GM18505 (cell line): Measurements from ENCODE around the gene SH3RF3.

Experiments
- ATAC-seq: cut with Tn5 transposase; IDR thresholded peaks from one replicate; pipeline ENCODE4 v1.9.1; 2021; ENCODE audit not compliant: unreplicated experiment
- POLR2A ChIP-seq: IDR thresholded peaks from 4 replicates; pipeline ENCODE4 v1.6.1; 2011; ENCODE audit warnings: borderline replicate concordance; ENCODE audit not compliant: insufficient read depth, insufficient read length; ENCODE audit errors: extremely low read depth

Gene SH3RF3

DNA sequence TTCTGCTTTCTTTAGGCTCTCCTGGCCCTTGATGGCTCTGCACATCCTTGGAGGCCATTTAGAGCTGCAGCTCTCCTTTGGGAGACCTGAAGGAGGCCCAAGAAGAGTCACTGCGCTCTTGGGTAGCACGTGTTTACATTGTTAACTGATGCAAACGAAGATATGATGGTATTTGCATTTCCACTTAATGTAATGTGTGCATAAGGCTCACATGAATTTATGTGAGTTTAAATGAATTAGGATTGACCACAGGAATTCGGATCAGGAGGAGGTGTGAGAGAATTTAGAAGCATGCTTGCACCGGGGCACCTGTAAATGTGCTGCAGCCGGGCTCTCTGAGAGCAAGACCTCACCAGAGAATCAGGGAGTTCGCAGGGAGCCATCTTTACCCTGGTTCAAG lies 7.5 kb downstream of the SH3RF3 start:
- no peak for TF ChIP-seq POLR2A
- no peak for ATAC-seq

DNA sequence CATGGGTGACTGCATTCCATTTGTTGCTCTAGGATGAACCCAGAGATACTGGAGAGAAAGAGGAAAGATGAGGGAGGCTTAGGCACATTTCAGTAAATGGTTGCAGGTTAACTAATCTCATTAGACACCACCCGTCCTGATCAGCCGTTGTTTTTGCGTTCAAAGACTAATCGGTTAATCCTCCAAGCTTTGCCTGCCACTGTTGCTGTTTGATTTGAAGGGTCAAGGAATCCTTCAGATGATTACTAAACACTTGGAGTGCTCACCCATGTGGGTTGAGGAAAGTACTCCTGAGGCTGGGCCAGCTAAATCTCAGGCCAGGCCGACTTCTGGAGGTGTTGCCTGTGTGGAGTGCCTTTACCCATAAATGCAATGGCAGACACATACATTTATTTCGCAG lies 8.6 kb downstream of the SH3RF3 start:
- no peak for ATAC-seq
- no peak for TF ChIP-seq POLR2A

GRCh38 chr2:109138449-109138848 lies 9.4 kb downstream of the SH3RF3 start:
- peak; percentile 46 for ATAC-seq
- no peak for TF ChIP-seq POLR2A

DNA sequence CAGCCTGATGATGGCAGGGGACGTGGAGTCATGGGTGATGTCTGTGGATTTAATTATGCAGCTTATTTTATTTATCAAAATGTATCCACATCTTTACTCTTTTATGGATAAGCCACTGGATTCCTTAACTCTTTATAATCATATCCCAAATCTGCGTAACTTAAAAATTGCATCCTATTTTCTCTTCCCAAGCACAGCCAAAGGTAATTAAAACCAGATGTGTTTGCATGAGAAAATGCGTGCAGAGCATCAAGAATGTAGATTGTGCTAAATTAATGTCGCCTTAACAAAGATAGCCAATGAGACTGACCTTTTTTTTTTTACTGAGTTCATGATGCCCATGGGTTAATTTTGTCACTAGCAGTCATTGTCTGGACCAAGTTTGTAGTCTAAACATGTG lies 10.0 kb downstream of the SH3RF3 start:
- no peak for ATAC-seq
- no peak for TF ChIP-seq POLR2A

- ATAC-seq = no peak
- TF ChIP-seq POLR2A = no peak
Measured at GRCh38 chr2:109139865-109140396, 10.9 kb downstream of the SH3RF3 start.

DNA sequence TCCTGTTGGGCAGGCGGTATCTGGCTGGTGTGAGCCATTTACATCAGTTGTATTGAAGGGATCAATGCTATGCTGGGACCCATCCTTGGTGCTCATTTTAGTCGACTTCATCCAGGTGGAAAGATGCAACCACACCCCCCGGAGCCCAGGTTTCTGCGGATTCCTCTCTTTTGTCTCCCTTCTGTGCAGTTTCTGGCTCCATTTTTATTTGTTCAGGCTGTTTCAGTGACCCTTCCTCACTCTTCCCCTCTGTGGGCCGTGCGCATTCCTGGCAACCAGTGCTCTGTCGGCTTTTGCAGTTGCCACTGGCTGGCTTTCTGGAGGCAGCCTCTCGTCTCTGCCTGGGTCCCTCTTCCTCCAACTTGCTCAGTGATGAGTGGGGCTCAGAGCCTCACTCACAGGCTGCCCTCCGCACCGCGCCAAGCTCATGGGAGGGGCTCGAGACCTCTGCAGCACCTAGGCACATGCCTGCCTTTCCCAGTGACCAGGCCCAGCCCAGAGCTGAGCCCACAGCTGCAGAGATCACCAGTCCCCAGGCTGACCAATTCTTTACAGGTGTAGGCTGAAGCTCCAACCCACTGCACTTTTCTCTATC lies 12.1 kb downstream of the SH3RF3 start:
- ATAC-seq = no peak

GRCh38 chr2:109141727-109142283 lies 12.8 kb downstream of the SH3RF3 start:
- TF ChIP-seq POLR2A = no peak
- ATAC-seq = no peak

More for the DNA sequence above, 12.1 kb downstream of the SH3RF3 start:
- TF ChIP-seq POLR2A = no peak

DNA sequence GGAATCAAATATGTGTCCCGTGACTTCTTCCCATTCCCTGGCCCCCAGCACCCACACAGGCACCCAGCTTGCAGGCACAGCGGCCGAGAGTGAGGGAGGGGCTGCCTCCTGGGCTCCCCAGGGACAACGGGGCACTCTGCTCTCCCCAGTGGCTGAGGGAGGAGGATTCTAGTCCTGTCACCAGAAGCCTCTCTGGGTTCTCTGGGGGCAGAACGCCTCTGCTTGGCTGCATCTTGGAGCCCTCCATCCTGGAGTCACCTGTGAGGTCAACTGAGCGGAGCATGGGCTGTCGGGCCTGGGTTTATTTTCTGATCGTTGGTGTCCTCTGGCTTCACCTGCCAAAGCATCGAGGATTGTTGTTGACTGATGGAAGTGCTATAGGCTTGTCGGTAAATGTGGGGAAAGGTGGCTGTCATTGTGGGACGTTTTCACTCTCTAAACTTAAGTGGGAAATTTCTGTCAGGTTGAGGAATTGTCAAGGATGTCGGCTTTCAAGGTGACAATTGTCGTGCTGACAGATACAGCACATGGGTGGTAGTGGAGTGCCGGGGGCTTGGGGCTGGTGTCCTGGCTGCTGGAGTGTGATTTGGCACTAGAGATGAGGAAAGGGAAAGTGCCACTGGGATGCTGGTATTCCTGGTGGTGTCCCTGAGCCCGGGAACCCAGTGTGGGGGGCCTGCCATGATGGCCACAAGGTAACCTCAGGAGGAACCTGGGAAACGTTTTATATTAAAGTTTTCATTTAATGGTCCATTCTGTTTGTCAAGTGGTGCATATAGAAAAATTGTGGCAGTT lies 13.6 kb downstream of the SH3RF3 start:
- ATAC-seq = no peak
- TF ChIP-seq POLR2A = no peak

DNA sequence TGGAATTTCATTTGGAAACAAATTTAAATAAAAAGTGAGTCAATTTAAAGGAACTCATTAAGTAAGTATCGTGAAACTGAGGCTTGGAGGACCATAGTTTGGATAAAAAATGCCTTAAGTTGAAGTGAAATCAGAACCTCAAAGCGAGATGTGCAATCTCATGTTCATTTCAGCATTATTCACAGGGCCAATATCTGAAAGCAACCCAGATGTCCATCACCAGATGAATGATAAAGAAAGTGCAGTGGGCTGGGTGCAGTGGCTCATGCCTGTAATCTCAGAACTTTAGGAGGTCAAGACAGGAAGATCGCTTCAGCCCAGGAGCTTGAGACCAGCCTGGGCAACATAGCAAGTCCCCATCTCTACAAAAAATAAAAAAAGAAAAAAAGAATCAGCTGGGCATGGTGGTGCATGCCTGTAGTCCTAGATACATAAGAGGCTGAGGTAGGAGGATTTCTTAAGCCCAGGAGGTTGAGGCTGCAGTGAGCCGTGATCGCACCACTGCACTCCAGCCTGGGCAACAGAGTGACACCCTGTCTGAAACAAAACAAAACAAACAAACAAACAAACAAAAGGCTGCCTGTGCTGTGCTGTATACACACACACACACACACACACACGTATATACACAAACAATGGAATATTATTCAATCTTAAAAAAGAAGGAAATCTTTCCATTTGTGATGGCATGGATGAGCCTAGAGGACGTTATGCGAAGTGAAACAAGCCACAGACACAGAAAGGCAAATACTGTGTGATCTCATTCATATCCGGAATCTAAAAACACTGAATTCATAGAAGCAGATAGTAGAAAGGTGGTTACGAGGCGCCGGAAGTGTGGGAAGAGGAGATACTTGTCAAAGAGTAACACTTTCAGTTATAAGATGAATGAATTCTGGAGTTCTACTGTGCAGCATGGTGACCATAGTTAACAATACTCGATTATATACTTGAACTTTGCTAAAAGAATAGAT lies 14.5 kb downstream of the SH3RF3 start:
- no peak for TF ChIP-seq POLR2A
- ATAC-seq = peak; percentile 77

DNA sequence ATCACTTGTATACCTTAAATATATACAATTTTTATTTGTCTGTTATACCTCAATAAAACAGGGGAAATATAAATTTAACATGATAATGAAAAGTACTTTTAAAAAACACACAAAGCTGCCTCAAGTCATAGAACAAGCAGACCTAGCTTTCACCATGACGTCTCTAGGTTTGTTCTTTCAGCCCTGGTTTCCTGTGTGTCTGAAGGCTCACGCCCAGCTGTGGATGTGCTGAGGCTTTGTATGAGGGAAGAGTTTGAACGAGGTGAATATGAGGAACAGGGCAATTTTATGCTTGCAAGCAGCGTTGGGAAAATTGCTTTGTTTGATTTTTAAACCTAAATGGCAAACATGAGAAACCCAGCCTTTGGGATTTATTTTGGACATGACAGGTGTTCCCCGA lies 15.3 kb downstream of the SH3RF3 start:
- no peak for ATAC-seq
- no peak for TF ChIP-seq POLR2A

GRCh38 chr2:109144721-109145120 lies 15.7 kb downstream of the SH3RF3 start:
- ATAC-seq = no peak
- no peak for TF ChIP-seq POLR2A

DNA sequence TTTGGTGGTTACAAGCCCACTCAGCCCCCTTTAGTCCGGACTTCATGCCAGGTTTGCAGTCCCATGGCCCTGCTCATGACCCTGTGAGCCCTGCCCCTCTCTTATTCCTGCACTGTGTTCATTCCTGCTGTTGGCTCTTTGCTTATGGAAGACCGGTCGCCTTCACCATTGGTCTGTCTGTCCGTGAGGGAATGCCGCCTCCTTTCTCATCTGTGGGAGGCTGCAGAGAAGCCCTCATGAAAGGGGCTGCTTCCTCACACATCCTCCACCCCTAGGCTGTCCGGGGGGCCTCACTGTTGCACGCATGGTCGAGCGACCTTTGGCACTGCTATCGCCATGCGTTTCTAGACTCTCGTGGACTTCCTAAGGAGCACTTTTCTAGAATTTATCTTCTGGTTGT lies 16.3 kb downstream of the SH3RF3 start:
- TF ChIP-seq POLR2A = no peak
- ATAC-seq = no peak

DNA sequence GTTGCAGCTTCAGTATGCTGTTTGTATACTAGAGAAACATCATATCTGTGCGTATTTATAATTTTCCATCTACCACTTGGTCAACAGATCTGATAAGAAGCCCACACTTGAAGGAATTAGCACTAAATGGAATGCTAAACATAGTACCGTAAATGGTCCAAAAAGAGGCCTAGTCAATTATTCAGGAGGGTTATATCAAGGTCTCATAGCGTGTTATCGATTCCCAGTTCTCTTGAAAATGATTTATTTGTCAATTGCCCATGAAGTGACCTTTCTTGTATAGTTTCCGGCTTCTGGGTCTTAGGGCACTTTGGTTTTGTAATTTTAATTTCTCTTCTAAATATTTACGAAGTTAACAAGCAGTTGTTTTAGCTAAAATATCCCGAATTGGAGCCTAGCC lies 18.4 kb downstream of the SH3RF3 start:
- no peak for ATAC-seq
- TF ChIP-seq POLR2A = no peak
